GM12875 (cell line): ENCODE data around the gene CASP14.
A peak's percentile ranks its signal among the peaks of the same experiment; 100 is the strongest.
"Not testable (repeated sequence)": the region's sequence is repeated elsewhere in the genome, so short reads cannot be mapped to it uniquely, and the experiment has no call there.

Source experiments
- H3K4me3 ChIP-seq: one replicate; pipeline ENCODE4 v1.5.1; 2011; ENCODE audit warnings: low read depth, low read length, control low read depth
- TF ChIP-seq, protein P1 (sequence below): IDR thresholded peaks from 2 replicates; pipeline ENCODE4 v1.5.1; 2011; ENCODE audit warnings: low read depth, mild to moderate bottlenecking, control low read depth, inconsistent platforms, low read length, moderate library complexity, borderline replicate concordance; ENCODE audit not compliant: insufficient read depth

The CASP14 gene

DNA sequence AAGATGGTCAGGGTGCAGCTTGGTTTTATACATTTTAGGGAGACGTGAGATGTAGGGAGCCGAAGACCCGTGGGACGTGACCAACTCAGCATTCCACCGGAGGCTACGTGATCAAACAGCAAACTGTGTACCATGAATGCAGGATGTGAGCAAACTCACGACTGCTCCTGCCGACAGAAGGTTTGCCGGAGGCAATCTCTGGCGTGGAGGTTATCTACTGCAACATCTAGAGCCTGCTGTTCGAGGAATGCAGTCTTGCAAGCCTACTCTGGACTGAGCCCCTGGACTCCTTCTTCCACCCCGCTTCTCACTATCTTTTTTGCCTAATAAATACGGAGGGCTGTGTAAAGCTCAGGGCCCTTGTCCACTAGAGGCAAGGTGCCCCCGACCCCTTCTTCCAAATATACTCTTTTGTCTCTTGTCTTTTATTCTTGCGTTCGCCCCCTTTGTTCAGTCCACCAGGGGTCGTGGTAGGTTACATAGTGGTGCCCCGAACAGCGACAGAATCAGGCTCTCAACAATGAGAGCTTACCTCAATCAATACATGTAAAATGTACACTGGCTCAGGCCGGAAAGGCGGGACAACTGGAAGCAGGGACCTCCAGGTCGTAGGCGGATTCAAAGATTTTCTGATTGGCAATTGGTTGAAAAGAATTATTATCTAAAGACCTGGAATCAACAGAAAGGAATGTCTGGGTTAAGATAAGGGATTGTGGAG is 23.8 kb downstream of the CASP14 start:
- no peak overlapping the region for H3K4me3 ChIP-seq
- TF ChIP-seq, protein P1, sequence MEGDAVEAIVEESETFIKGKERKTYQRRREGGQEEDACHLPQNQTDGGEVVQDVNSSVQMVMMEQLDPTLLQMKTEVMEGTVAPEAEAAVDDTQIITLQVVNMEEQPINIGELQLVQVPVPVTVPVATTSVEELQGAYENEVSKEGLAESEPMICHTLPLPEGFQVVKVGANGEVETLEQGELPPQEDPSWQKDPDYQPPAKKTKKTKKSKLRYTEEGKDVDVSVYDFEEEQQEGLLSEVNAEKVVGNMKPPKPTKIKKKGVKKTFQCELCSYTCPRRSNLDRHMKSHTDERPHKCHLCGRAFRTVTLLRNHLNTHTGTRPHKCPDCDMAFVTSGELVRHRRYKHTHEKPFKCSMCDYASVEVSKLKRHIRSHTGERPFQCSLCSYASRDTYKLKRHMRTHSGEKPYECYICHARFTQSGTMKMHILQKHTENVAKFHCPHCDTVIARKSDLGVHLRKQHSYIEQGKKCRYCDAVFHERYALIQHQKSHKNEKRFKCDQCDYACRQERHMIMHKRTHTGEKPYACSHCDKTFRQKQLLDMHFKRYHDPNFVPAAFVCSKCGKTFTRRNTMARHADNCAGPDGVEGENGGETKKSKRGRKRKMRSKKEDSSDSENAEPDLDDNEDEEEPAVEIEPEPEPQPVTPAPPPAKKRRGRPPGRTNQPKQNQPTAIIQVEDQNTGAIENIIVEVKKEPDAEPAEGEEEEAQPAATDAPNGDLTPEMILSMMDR: no peak

DNA sequence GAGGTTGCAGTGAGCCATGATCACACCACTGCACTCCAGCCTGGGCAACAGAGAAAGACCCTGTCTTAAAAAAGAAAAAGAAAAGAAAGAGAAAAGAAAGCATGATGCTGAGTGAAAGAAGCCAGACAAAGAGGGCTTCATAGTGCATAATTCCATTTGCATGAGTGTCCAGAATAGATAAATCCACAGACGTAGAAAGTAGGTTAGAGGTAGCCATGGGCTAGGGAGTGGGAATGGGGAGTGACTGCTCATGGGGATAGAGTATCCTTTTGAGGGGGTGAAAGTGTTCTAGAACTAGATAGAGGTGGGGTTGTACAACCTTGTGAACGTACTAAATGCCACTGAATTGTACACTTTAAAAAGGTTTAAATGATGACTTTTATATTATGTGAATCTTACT is 25.1 kb downstream of the CASP14 start:
- TF ChIP-seq, protein P1: no peak

GRCh38 chr19:15075806-15076205 is 26.5 kb downstream of the CASP14 start:
- no peak overlapping the region for H3K4me3 ChIP-seq
- TF ChIP-seq, protein P1: no peak

More for the DNA sequence above, 25.1 kb downstream of the CASP14 start:
- no peak overlapping the region for H3K4me3 ChIP-seq

DNA sequence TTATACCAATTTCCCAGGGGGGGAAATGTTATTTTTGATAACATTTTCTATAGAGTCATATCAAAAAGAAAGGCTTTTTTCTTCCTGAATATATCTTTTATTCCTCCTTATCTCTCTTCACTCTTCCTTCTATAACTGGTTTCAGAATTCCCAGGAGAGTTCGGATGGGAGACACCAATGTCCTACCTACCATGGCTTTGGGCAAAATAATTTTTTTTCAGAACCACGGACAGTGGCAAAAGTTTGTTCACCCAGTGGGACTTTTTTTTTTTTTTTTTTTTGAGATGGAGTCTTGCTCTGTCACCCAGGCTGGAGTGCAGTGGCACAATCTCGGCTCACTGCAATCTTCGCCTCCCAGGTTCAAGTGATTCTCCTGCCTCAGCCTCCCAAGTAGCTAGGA is 30.7 kb downstream of the CASP14 start:
- not testable (repeated sequence) for H3K4me3 ChIP-seq

GRCh38 chr19:15081911-15082310 is 32.6 kb downstream of the CASP14 start, which contains the start of gene OR1I1:
OR1I1 (plus strand) TSS chr19:15082211; CDS start chr19:15087066, 4,855 bp downstream.
- no peak within 1 kb of the TSS for H3K4me3 ChIP-seq
- TF ChIP-seq, protein P1: no peak

GRCh38 chr19:15087182-15087581 is 37.9 kb downstream of the CASP14 start:
- H3K4me3 ChIP-seq: no peak overlapping the region

GRCh38 chr19:15091918-15092753 is 42.9 kb downstream of the CASP14 start:
- TF ChIP-seq, protein P1: peak; percentile 36; the same call in 1 of the 2 replicates
- H3K4me3 ChIP-seq: no peak overlapping the region

More at GRCh38 chr19:15087182-15087581, 37.9 kb downstream of the CASP14 start:
- TF ChIP-seq, protein P1: no peak
